Transverse colon (tissue), 4 donors: ENCODE measurements around the gene IRX3.

Experiments
- POLR2A ChIP-seq: fragments of 450-650 bp; IDR thresholded peaks from one replicate; pipeline ENCODE4 v1.6.1; 2016; ENCODE audit warnings: antibody characterized with exemption, mild to moderate bottlenecking, moderate library complexity
- POLR2AphosphoS5 ChIP-seq, 3 donors: sonication (generic); formaldehyde crosslinking; IDR thresholded peaks; one replicate each; pipeline ENCODE4 v1.6.1; 2016; ENCODE audit warnings: antibody characterized with exemption in 3 of 3
- TF ChIP-seq, protein P1 (sequence below), 5 experiments: fragments of 200-600 bp in 3 of 5; fragments of 450-650 bp in 2 of 5; sonication (generic) in 3 of 5; IDR thresholded peaks; 1 replicate in 2 of 5; 2 replicates in 3 of 5; pipeline ENCODE4 v1.5.1; 2016 to 2017; ENCODE audit warnings: antibody characterized with exemption in 5 of 5, inconsistent platforms in 3 of 5, mild to moderate bottlenecking in 2 of 5, moderate library complexity in 1 of 5

DNA sequence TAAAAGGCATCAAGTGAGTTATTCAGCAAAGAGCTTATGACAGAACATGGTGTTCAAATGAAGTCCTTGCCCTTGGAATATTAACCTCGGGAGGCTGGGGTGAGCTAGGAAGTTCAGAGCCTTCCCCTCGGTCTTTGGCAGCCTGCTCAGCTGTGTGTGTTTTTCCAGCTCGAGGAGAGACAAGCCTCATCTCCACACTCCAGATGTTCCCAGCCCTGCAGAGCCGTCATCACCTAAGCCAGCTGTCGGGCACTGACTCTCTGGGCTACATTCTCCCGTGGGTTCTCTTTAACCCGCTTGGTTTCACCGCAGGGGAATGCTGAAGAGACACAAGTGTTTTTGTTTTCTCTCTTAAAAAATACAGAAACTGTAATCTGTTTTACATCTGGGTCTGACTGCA, 47.1 kb downstream of the IRX3 start:
- TF ChIP-seq, protein P1, sequence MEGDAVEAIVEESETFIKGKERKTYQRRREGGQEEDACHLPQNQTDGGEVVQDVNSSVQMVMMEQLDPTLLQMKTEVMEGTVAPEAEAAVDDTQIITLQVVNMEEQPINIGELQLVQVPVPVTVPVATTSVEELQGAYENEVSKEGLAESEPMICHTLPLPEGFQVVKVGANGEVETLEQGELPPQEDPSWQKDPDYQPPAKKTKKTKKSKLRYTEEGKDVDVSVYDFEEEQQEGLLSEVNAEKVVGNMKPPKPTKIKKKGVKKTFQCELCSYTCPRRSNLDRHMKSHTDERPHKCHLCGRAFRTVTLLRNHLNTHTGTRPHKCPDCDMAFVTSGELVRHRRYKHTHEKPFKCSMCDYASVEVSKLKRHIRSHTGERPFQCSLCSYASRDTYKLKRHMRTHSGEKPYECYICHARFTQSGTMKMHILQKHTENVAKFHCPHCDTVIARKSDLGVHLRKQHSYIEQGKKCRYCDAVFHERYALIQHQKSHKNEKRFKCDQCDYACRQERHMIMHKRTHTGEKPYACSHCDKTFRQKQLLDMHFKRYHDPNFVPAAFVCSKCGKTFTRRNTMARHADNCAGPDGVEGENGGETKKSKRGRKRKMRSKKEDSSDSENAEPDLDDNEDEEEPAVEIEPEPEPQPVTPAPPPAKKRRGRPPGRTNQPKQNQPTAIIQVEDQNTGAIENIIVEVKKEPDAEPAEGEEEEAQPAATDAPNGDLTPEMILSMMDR (IDR thresholded peaks at IDR 0.05): no peak
- no peak for TF ChIP-seq POLR2A
- TF ChIP-seq POLR2AphosphoS5 (IDR thresholded peaks at IDR 0.05): no peak
